HepG2 (cell line): ENCODE measurements around the gene C17orf75. TPM values are rescaled to one million over a fixed set of nuclear protein-coding genes. Genes with fewer than 3 reads are reported as not detected.

ENCODE experiments used
- ARID5B ChIP-seq: IDR thresholded peaks from 2 replicates; pipeline ENCODE4 v1.4.0; 2020; ENCODE audit warnings: mild to moderate bottlenecking, missing genetic modification reagents
- BATF2 ChIP-seq: sonication (generic); formaldehyde crosslinking; IDR thresholded peaks from 2 replicates; pipeline ENCODE4 v1.8.0; 2022; ENCODE audit warnings: mild to moderate bottlenecking, missing genetic modification reagents, moderate library complexity
- DNMT1 ChIP-seq: sonication (generic); formaldehyde crosslinking; IDR thresholded peaks from 2 replicates; pipeline ENCODE4 v1.5.1; 2020; ENCODE audit warnings: mild to moderate bottlenecking, missing genetic modification reagents
- FLYWCH1 ChIP-seq: sonication (generic); formaldehyde crosslinking; IDR thresholded peaks from 2 replicates; pipeline ENCODE4 v1.8.1; 2023; ENCODE audit warnings: mild to moderate bottlenecking, missing genetic modification reagents
- GATA4 ChIP-seq: sonication (generic); IDR thresholded peaks from 2 replicates; pipeline ENCODE4 v1.6.1; 2016; ENCODE audit warnings: antibody characterized with exemption, low read depth, borderline replicate concordance
- IRF1 ChIP-seq: sonication (generic); formaldehyde crosslinking; IDR thresholded peaks from 2 replicates; pipeline ENCODE4 v1.4.0; 2020; ENCODE audit warnings: low read depth, mild to moderate bottlenecking, missing genetic modification reagents
- IRF2 ChIP-seq: IDR thresholded peaks from 2 replicates; pipeline ENCODE4 v1.6.1; 2018; ENCODE audit warnings: missing genetic modification reagents, missing compliant biosample characterization
- NRL ChIP-seq: sonication (generic); formaldehyde crosslinking; IDR thresholded peaks from 2 replicates; pipeline ENCODE4 v1.5.0; 2020; ENCODE audit warnings: missing genetic modification reagents, mild to moderate bottlenecking, moderate library complexity, borderline replicate concordance
- RBFOX2 ChIP-seq: fragments of 200-400 bp; formaldehyde crosslinking; IDR thresholded peaks from 2 replicates; pipeline ENCODE4 v1.6.1; 2017; ENCODE audit warnings: low read depth, mild to moderate bottlenecking, low read length
- ZBED4 ChIP-seq: sonication (generic); formaldehyde crosslinking; IDR thresholded peaks from 2 replicates; pipeline ENCODE4 v1.4.0; 2020; ENCODE audit warnings: missing genetic modification reagents, borderline replicate concordance
- ZBTB26 ChIP-seq: IDR thresholded peaks from 2 replicates; pipeline ENCODE4 v1.6.1; 2016; ENCODE audit warnings: missing compliant biosample characterization, missing genetic modification reagents, borderline replicate concordance
- ZNF136 ChIP-seq: sonication (generic); formaldehyde crosslinking; IDR thresholded peaks from 2 replicates; pipeline ENCODE4 v1.8.1; 2022; ENCODE audit warnings: low read depth, mild to moderate bottlenecking, moderate library complexity, missing genetic modification reagents
- ZNF317 ChIP-seq: sonication (generic); formaldehyde crosslinking; IDR thresholded peaks from 2 replicates; pipeline ENCODE4 v1.5.0; 2020; ENCODE audit warnings: mild to moderate bottlenecking, missing genetic modification reagents
- ZNF724P ChIP-seq: sonication (generic); formaldehyde crosslinking; IDR thresholded peaks from 2 replicates; pipeline ENCODE4 v1.8.0; 2022; ENCODE audit warnings: missing genetic modification reagents, borderline replicate concordance
- ZNF850 ChIP-seq: sonication (generic); formaldehyde crosslinking; conservative IDR thresholded peaks from 2 replicates; pipeline ENCODE4 v1.9.0; 2021; ENCODE audit warnings: mild to moderate bottlenecking, missing genetic modification reagents
- ZSCAN25 ChIP-seq: sonication (generic); formaldehyde crosslinking; IDR thresholded peaks from 2 replicates; pipeline ENCODE4 v1.8.0; 2022; ENCODE audit warnings: mild to moderate bottlenecking, missing genetic modification reagents
- polyA plus RNA-seq, 8 experiments: library from polyadenylated mRNA; depleted of rRNA in 3 of 8; stranded (reverse) in 7 of 8; unstranded in 1 of 8; fragments of >200 nt; fragmentation: Illumina TruSeq in 4 of 8; extraction: Trizol in 4 of 8; gene quantifications; 2 replicates each; pipeline versions ENCODE4 v1.2.1 to v1.2.3, GENCODE V29; 2011 to 2016; ENCODE audit warnings: low read depth in 4 of 8, missing spikeins in 1 of 8, mixed read lengths in 1 of 8; ENCODE audit not compliant: insufficient read depth in 1 of 8
- total RNA-seq, 5 experiments: library from RNA; depleted of rRNA; stranded (reverse); fragments of >200 nt; fragmentation: Illumina TruSeq; extraction: Trizol; gene quantifications; 2 replicates each; pipeline ENCODE4 v1.2.3, GENCODE V29; 2016; ENCODE audit warnings: low read depth in 1 of 5

Gene C17orf75
- total and polyA plus RNA-seq, 2 of the 13 experiments (the other 11 are each of a cell fraction or from before 2014, with no cell fraction given), result 16.2 to 33.0 TPM

- TF ChIP-seq ZSCAN25 (CRISPR knock-in tag), result peak; percentile 93
- TF ChIP-seq NRL (CRISPR knock-in tag), result peak; percentile 75
- TF ChIP-seq RBFOX2, result no peak
- no peak for TF ChIP-seq DNMT1 (CRISPR knock-in tag)
- TF ChIP-seq ZBTB26 (CRISPR knock-in tag), result no peak
- TF ChIP-seq ARID5B, result peak; percentile 86
- no peak for TF ChIP-seq ZNF136
- no peak for TF ChIP-seq ZNF724P (CRISPR knock-in tag)
- no peak for TF ChIP-seq ZNF317 (CRISPR knock-in tag)
- TF ChIP-seq FLYWCH1 (CRISPR knock-in tag), result no peak
- TF ChIP-seq GATA4, result no peak
- peak; percentile 82; the same call in 1 of the 2 replicates for TF ChIP-seq ZBED4 (CRISPR knock-in tag)
- 0 out of 2 replicates have a peak, but pooled peaks have one; percentile 21 for TF ChIP-seq IRF2 (CRISPR knock-in tag)
- TF ChIP-seq IRF1 (CRISPR knock-in tag), result no peak
- no peak for TF ChIP-seq BATF2 (CRISPR knock-in tag)
- TF ChIP-seq ZNF850 (CRISPR knock-in tag), result no peak
Measured at GRCh38 chr17:32302860-32303649, 38.9 kb downstream of the C17orf75 start (continued).
